Stimulated activated CD4-positive, alpha-beta T cell treated with anti-CD3 and anti-CD28 coated beads, Interleukin-1b, Interleukin-23, amount 100 ng/mL, for 24 hours (primary cell): ENCODE data around the gene ADD1.

Source experiments
- DNase-seq, 4 experiments: peaks; one replicate each; pipeline ENCODE4 v3.0.0-alpha.2; 2020; ENCODE audit warnings: low read depth in 4 of 4, low spot score in 1 of 4

ADD1 gene

DNA sequence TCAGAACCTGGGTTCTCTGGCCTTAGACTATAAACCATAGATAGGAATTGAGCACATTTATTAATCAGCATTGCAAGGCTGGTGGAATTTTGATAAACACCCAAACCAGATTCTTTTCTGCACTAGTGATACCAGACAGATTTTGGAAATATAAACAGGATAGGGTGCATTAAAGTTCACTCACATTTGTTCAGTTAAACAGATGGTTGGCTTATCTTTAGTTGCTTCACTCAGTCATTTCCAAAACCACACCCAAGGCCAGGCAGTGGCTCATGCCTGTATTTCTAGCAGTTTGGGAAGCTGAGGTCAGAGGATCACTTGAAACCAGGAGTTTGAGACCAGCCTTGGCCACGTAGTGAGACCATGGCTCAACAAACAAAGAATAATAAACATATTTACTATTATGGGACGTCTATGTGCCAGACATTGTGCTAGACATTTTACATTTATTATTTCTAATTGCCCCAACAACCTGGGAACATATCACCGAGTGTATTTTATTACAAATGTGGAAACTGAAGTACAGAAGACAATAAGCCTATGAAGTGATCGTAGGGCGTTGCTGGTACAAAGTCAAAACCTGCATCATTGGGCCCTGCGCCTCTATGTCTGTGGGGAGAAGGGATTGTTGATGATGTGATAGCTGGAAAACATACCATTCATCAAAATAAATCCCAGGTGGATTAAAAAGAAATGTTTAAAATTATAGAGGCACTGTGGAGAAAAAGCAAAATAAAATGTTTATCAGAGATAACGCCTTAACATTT is 15.0 kb downstream of the ADD1 start:
- DNase-seq, result no peak

DNA sequence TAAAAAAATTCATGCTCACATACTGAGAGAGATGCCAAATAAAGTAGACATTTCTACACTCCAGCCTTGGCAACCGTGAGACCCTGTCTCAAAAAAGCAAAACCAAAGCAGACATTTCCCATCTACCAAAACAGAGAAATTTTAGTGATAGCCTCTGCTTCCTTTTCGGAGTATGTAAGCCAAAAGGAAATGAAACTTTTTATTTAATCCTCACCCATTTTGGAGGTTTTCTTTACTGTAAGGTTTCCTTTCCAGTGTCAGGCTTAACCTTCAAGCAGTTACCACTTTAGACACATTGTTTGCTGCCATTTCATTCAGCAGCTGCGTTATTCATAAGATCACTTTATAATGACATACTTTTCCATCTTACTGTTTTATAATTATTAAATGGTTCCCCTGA is 15.9 kb downstream of the ADD1 start:
- no peak for DNase-seq

DNA sequence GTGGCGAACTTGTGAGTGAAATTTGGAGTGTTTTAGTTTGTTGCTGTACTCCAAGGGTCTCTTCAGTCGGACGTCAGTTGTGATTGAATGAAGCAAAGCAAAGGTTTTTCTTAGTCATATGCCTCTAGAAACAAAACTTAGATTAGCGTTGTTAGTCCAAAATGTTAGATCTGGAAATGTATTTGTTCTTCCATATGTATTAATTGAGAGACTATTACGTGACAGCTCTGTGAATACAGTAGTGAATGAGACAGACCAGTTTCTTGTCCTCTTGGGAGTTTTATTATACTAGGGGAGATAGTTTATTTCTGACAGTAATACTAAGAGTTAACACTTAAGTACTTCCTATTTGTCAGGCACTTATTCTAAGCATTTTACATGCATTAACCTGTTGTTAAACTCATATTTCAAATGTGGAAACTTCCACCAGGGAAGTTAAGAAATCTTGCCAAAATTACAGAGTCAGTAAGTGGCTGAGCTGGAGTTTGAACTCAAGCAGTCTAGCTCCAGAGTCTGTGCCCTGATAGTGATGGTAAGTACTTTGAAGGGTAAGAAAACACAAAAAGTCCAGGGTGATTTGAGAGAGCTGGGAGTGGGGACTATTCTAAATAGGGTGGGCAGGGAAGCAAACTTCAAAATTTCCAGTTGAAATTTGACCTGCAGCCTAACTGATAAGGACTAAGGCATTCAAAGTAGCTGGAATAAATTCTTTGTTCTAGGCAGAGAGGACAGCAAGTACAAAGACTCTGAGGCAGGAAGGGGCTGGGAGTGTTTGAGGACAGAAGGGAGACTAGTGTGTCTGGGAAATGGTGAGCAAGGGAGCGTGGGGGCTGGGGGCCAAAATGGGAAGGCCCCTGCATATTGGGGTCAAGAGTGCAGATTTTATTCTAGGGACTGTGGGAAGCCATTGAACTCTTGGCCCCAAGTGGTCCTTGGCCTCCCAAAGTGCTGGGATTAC is 17.0 kb downstream of the ADD1 start:
- no peak for DNase-seq

DNA sequence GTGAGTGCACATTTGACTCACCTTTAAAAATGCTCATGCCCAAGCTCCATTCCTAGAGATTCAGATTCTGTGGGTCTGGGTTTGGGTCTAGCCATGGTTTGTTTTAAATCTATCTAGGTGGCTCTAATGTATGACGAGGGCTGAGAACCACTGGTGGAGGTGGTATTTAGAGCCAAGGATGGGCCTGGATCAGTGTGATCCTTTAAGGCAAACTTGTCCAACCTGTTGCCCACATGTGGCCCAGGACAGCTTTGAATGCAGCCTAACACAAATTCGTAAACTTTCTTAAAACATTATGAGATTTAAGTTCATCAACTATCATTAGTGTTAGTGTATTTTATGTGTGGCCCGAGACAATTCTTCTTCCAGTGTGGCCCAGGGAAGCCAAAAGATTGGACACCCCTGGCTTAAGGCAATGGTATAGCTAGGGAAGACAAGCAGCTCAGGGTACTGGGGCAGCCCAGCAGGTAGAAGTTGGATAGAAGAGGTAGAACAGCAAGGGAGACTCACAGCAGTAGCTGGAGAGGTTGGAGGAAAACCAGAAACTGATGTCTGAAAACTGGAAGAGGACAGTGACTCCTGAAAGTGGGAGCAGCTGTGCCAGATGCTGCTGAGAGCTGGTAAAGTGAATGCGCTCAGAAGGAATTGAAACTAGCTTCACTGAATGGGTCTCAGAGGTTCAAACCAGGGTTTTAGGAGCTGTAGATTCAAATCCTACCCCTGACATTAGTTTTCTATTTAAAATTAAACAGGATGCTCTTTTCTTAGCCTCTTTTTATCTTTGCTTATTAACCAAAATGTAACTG is 18.2 kb downstream of the ADD1 start:
- DNase-seq, result no peak

DNA sequence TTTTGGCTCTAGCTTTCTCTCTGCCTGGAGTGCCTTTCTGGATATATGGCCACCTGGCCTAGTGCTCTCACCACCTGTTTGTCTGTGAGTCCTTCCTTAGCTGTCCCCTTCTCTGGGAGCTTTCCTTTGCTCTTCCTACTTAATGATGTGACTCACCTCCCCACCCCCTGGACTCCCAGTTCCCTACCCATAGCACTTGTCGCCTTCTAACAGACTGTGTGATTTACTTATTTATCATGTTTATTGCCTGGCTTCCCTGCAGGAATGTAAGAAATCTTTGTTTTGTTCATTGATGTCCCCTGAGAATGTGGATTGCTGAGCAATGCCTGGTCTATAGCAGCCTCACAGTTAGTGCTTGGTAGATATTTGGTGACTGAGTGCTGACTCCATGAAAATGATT is 18.9 kb downstream of the ADD1 start:
- no peak for DNase-seq

DNA sequence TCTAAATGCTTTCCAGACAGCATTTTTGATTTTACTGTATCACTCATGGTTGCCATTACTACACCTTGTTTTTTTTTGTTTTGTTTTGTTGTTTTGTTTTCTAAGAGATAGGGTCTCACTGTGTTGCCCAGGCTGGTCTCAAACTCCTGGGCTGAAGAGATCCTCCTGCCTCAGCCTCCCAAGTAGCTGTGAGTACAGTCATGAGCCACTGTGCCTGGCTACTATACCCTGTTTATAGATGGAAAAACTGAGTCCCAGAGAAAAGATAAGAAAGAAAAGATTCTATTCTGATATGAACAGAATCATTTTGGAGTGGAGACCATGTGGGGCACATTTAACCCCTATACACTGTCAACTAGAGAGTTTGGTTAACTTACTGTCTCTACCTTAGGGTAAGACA is 20.0 kb downstream of the ADD1 start:
- DNase-seq, result no peak

DNA sequence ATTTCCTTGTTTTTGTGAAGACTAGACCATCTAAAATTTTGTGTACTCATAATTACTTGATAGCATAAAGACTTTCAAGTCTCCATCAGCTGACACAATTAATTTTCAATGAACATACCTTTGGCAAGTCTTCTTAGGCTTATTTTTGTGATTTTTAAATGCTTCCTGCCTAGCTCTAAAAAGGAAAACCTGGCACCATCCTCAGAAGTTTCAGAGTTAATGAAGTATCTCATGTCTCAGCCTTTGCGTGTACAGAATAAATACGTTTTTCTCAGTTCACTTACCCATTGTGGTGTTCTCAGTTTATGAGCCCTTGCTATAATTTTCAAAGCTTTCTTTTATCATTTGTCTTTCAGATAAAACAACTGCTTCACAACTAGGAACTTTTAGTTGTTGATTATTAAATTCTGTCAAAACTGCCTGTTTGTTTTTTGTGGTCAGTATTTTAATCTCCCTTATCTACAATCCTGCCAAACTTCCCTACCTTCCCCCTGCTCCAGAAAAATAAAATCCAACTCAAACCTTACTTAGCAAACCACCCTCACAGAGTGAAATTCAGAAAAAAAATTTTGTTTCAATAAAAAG is 21.6 kb downstream of the ADD1 start:
- no peak for DNase-seq

DNA sequence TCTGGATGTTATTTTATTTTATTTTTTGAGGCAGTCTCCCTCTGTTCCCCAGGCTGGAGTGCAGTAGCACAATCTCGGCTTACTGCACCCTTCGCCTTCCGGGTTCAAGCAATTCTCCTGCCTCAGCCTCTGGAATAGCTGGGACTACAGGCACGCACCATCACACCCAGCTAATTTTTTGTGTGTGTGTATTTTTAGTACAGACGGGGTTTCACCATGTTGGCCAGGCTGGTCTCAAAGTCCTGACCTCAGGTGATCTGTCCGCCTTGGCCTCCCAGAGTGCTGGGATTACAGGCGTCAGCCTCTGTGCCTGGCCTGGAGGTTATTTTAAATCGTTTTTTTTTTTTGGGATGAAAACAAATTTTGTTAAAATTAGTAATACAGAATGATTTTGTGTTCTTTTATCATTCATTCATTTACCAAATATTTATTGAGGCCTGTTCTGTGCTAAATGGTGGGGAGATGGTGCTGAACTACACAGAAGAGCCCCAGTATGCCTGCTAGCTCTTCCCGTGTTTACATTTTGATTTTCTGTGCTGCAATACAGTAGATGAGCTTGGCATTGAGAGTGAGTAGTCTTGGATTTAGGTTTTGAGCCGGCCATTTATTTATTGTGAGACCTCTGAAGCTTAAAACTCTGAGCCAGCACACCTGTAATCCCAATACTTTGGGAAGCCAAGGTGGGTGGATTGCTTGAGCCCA is 22.7 kb downstream of the ADD1 start:
- DNase-seq, result no peak

DNA sequence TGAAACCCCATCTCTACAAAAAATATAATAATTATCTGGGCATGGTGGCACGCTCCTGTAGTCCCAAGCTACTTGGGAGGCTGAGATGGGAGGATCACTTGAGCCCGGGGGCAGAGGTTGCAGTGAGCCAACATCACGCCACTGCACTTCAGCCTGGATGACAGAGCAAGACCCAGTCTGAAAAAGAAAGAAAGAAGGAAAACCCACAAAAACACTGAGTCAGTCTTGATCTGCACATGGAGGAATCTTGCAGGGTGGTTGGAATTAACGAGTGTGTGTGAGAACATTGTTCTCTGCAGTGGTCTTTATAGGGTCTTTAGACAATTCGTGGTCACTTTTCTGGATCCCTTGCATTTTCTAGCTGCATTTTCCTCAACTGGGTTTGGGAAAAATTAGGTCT is 23.2 kb downstream of the ADD1 start:
- no peak for DNase-seq

DNA sequence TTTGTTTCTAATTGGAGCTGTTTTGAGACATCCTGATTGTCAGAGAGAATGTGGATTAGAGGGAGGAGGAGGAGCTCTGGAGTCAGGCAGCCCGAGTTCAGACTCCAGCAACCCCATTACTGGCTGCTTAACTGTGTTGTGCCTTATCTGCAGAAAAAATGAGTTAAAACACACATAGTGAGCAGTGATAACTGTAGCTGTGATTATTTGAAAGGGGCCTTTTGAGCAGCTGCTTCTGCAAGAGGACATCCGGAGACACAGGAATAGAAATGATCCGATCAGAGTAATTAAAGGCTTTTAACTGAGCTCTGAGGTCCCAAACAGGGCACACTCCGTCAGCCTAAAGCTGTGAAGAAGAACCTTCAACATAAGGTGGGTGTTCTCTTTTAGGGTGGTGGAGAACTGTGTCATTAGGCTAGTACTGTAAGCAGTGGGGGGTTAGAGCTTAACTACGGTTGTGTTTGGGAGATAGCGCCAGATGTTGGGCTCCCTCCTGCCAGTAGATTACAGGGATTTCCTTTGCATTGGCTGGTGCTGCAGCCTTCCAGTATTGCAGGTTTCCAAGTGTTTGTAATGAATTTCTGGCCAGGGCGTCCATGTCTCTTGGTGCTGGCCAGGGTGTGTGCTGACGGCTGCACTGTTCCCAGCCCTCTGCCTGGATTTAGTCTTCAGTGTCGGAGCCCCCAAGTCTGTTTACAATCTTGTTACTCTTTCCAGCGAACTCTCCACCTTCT is 24.3 kb downstream of the ADD1 start:
- DNase-seq, result no peak

DNA sequence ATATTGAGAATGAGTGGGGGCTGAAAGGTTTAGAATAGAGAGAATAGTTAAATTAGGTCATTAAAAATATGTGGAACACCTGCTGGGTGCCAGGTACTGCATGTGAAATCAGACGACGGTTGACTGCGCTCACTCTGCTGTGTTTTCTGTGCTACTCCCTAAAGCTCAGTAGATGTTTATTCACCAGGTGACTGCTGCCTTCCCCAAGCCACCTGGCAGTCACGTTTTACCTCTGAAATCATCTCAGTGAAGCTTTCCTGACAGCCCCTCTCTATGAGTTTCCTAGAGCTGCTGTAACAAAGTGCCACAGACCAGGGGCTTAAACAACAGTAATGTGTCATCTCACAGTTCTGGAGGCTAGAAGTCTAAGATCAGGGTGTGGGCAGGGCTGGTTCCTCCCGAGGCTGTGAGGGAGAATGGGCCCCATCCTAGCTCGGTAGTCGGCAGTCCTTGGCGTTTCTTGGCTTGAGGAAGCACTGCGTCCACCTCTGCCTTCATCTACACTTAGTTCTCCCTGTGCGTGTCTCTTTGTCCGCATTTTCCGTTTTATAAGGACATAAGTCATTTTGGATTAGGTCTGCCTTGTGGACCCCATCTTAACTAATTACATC is 25.3 kb downstream of the ADD1 start:
- no peak for DNase-seq

DNA sequence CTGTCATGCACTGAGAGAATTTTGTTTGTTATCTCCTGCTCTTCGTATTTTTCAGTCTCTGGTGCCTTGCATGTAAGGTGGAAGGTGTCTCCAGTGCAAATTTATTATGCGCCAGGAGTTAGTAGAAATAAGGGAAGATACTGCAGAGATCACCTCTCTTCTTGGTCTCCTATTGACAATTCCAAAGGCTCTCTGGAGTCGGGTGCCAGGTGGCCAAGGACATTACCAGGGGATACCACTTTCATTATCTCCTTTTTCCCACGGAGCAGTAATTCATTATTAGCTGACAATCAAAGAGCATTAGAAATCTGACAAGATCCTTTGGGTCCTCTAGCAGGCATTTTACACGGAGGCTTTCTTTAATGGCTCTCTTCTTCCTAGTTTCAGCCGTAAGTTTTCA is 26.0 kb downstream of the ADD1 start:
- no peak for DNase-seq

DNA sequence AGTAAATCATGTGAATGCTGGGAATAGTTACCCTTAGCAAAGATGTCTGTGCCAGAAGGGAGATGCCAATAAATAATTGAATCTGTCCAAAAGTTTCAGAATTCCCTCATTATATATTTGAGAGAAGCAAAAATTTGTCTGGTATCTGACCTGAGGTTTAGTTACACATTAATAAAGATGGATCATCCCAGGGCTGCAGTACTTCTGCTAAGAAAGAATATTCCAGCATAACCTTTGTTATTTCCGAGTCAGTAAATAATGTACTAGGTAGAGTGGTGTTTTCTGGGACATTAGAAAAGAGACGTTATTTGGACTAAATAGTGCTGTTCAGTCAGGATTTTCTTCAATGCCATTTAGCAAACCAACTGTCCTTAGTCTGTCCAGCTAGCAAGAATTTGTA is 26.4 kb downstream of the ADD1 start:
- no peak for DNase-seq

DNA sequence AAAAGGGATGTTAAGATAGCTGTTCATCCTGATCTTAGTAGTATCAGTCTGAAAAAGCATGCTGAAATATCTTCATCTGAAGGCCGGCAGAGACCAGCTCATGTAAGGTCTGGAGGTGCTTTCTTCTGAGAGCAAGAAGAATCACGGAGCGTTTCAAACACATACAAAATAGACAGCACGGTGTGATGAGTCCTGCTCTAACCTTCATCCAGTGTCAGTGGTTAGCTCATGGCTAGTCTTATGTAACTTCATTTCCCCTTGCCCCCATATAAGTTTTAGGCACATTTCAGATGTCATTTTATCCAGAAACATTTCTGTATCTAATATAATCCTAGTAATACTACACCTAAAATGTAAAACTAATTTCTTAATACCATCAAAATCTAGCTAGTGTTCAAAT is 27.8 kb downstream of the ADD1 start:
- no peak for DNase-seq

DNA sequence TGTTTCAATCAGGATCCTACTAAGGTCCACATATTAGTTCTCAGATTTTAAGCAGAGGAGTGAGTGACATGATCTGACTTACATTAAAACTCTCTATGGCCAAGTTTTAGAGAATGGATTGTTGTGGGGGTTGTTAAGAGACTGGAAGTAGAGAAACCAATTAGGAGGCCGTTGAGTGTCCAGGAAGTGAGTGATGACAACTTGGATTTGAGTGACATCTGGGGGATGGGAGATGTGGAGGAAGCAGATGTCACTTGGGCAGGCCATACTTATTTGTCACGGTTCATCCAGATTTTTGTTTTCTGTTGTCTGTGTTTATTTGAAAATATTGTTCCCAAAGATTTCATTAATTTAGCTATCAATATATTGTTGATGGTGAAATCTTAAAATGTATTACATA is 28.3 kb downstream of the ADD1 start:
- no peak for DNase-seq

DNA sequence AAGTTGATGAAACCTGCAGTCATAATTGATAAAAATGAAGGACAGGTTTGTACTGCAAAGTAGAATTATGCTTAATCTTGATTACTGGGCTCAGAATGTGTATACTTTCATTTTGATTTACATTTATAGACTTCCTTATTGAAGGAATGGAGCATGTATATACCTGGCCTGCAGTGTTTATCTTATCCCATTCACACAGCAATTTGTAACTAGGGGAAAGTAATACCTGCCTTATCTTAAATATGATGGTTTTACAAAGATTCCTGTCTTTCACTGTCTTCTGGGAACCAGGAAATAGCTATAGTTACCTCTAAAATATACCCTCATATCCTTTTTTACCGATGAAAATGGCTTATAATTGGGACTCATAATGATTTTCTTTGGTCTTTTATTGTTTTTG is 29.7 kb downstream of the ADD1 start:
- DNase-seq, result no peak

DNA sequence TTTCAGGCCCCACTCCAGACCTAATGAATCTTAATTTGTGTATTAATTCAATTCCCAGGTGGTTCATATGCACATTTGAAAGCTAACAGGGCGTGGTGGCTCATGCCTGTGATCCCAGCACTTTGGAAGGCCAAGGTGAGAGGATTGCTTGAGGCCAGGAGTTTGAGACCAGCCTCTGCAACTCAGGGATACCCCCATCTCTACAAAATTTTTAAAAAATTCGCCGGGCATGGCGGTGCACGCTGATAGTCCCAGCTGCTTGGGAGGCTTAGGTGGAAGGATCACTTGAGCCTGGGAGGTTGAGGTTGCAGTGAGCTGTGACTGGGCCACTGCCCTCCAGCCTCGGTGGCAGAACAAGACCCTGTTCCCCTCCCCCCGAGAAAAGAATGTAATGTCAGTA is 31.2 kb downstream of the ADD1 start:
- no peak for DNase-seq

DNA sequence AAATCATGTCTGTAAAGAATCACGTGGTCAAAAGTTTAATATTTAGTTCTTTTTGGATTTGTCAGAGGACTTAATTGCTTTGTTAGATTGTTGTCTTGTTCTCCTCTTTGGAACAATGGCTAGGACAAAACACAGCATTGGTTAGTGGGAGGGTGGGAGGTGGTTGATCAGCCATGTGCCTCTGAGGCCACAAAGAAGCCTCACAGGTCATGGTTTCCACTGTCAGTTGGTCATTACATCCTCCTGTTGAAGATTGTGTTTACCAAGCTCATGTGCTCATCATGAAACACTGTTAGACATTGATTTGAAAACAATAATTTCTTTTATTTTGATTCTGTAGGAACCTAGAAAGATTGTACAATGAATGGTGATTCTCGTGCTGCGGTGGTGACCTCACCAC is 31.9 kb downstream of the ADD1 start:
- DNase-seq, result no peak

DNA sequence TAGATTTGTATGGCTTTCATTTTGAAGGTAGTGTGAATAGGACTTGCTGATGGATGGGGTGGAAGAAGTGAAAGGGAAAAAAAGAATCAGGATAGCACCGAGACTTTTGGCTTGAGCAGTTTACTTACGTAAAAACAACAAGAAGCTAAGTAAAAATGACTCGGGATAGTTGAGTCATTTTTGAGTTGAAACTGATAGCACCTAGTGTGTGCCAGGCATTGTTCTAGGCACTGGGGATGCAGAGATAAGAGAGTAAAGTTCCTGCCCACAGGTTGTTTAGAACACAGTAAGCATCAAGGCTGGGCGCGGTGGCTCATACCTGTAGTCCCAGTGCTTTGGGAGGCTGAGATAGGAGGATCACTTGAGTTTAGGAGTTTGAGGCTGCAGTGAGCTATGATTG is 34.7 kb downstream of the ADD1 start:
- no peak for DNase-seq

DNA sequence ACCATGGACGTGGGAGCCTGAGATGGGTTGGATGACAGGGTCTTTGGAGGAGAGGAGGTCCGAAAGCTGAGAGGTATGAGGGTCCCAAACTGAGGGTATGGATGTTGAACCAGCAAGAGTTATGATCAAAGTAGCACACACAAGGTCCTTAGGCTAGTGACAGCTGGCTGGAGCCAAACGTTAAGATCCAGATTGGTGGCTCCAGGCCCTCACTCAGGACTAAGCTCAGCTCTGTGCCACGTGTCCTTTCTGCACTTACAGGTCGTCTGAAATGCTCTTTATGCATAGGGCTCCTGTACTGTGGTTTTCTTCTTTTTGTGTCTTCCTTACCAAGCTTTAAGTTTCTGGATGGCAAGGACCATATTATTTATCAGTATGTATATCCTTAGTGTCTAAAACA is 35.4 kb downstream of the ADD1 start:
- DNase-seq, result no peak
